ENCODE data around the gene GUSB. TPM values are rescaled to one million over a fixed set of nuclear protein-coding genes. Genes with fewer than 3 reads are reported as not detected.

Gene GUSB
- polyA plus RNA-seq, 1 of the 3 experiments (the other 2 are of a cell fraction): 96.9 TPM

- Histone ChIP-seq H3F3A (replicated peaks; ENCODE audit: insufficient read depth) (no peaks in the 10 kb centered on the region), H2AFZ (ENCODE audit: low read depth) (no peak overlapping the region), H3K4me1 (ENCODE audit: control insufficient read depth in 1 of 2, insufficient read depth in 2 of 2, low read depth in 1 of 2, low read length in 1 of 2) (peaks cover 9 to 15% of the 10 kb centered on the region in 2 experiments; a peak in 1 of 4 replicates), H3K79me2 (ENCODE audit: insufficient read depth) (peaks cover 35% of the 10 kb centered on the region), H4K20me1 (ENCODE audit: insufficient read depth) (peaks cover 13% of the 10 kb centered on the region; the same call in 1 of the 2 replicates), H3K4me3 (ENCODE audit: low read depth in 2 of 2, low read length in 1 of 2) (no peak overlapping the region), H3K9me3 (no peaks in the 10 kb centered on the region), H3K27me3 (ENCODE audit: insufficient read depth) (no peaks in the 10 kb centered on the region), H3K4me2 (no peak overlapping the region), H3K36me3 (replicated peaks in 1 of 2; ENCODE audit: control insufficient read depth in 1 of 2, insufficient read depth in 2 of 2, low read length in 1 of 2) (peaks cover 14 to 16% of the 10 kb centered on the region in 2 experiments), H3K9me2 (no peaks in the 10 kb centered on the region), H3K9ac (no peak overlapping the region), H3K27ac (ENCODE audit: low read depth in 2 of 2, low read length in 1 of 2) (no peak overlapping the region)
- ChIA-PET POLR2A (no interaction called here), CTCF (interaction anchor here (0.5 to 1.4 kb wide), 2 partner anchors 13 to 482 kb away, joined by 3 to 4 read pairs; no protein-coding TSS in a partner anchor)
- TF ChIP-seq CHD2 (IDR thresholded peaks at IDR 0.05; ENCODE audit: low read length, partially characterized antibody): no peak
- TF ChIP-seq YY1 (IDR thresholded peaks at IDR 0.05; ENCODE audit: low read depth): no peak
- no peak for TF ChIP-seq FOSL2 (IDR thresholded peaks at IDR 0.05; ENCODE audit: borderline replicate concordance, low read depth)
- no peak for TF ChIP-seq REST (IDR thresholded peaks at IDR 0.05; ENCODE audit: low read depth, low read length)
- TF ChIP-seq, protein P1, sequence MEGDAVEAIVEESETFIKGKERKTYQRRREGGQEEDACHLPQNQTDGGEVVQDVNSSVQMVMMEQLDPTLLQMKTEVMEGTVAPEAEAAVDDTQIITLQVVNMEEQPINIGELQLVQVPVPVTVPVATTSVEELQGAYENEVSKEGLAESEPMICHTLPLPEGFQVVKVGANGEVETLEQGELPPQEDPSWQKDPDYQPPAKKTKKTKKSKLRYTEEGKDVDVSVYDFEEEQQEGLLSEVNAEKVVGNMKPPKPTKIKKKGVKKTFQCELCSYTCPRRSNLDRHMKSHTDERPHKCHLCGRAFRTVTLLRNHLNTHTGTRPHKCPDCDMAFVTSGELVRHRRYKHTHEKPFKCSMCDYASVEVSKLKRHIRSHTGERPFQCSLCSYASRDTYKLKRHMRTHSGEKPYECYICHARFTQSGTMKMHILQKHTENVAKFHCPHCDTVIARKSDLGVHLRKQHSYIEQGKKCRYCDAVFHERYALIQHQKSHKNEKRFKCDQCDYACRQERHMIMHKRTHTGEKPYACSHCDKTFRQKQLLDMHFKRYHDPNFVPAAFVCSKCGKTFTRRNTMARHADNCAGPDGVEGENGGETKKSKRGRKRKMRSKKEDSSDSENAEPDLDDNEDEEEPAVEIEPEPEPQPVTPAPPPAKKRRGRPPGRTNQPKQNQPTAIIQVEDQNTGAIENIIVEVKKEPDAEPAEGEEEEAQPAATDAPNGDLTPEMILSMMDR (IDR thresholded peaks at IDR 0.05): no peak
- no peak for TF ChIP-seq EP300 (IDR thresholded peaks at IDR 0.05; ENCODE audit: borderline replicate concordance in 1 of 2, low read depth in 1 of 2, low read length in 1 of 2)
- TF ChIP-seq NRF1 (IDR thresholded peaks at IDR 0.05; ENCODE audit: low read depth, low read length): no peak
- TF ChIP-seq POLR2AphosphoS5 (IDR thresholded peaks at IDR 0.05; ENCODE audit: low read depth, low read length): no peak
- TF ChIP-seq TCF12 (IDR thresholded peaks at IDR 0.05): no peak
- no peak for TF ChIP-seq SMC3 (IDR thresholded peaks at IDR 0.05; ENCODE audit: low read depth, low read length)
- TF ChIP-seq JUND (IDR thresholded peaks at IDR 0.05): no peak
- TF ChIP-seq, protein P2, sequence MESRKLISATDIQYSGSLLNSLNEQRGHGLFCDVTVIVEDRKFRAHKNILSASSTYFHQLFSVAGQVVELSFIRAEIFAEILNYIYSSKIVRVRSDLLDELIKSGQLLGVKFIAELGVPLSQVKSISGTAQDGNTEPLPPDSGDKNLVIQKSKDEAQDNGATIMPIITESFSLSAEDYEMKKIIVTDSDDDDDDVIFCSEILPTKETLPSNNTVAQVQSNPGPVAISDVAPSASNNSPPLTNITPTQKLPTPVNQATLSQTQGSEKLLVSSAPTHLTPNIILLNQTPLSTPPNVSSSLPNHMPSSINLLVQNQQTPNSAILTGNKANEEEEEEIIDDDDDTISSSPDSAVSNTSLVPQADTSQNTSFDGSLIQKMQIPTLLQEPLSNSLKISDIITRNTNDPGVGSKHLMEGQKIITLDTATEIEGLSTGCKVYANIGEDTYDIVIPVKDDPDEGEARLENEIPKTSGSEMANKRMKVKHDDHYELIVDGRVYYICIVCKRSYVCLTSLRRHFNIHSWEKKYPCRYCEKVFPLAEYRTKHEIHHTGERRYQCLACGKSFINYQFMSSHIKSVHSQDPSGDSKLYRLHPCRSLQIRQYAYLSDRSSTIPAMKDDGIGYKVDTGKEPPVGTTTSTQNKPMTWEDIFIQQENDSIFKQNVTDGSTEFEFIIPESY (IDR thresholded peaks at IDR 0.05; ENCODE audit: borderline replicate concordance, low read depth): no peak
- no peak for TF ChIP-seq GATA2 (CRISPR knock-in tag; IDR thresholded peaks at IDR 0.05)
- TF ChIP-seq PBX3 (IDR thresholded peaks at IDR 0.05): no peak
- no peak for TF ChIP-seq MXI1 (IDR thresholded peaks at IDR 0.05; ENCODE audit: low read depth, low read length)
- TF ChIP-seq TEAD4 (IDR thresholded peaks at IDR 0.05; ENCODE audit: borderline replicate concordance, insufficient read depth): no peak
- no peak for TF ChIP-seq EZH2phosphoT487 (IDR thresholded peaks at IDR 0.05; ENCODE audit: borderline replicate concordance, low read depth)
- DNase-seq: no peak
- WGBS (ENCODE audit: low lambda C conversion rate): 96% methylated on average over 18 of the region's 18 CpGs
Measured at GRCh38 chr7:65978891-65979582, 3.0 kb downstream of the GUSB start.
